H1 (cell line): ENCODE measurements around the gene MSH2. TPM values are rescaled to one million over a fixed set of nuclear protein-coding genes. Genes with fewer than 3 reads are reported as not detected.

Experiments used
- CTCF ChIA-PET: fragments of 300-600 bp; sonication (Branson Sonifier 250); formaldehyde crosslinking; loops from one replicate; lab custom pipeline; 2021; ENCODE audit not compliant: partially characterized antibody; lab: Charles Lee
- POLR2A ChIA-PET: fragments of 300-600 bp; sonication (Branson Sonifier 250); formaldehyde crosslinking; loops from one replicate; lab custom pipeline; 2021; ENCODE audit warnings: inconsistent platforms; ENCODE audit not compliant: partially characterized antibody; lab: Charles Lee
- DNase-seq, 2 experiments: peaks; one replicate each; pipeline versions ENCODE4 v3.0.0 to v3.0.0-alpha.2; 2010 to 2022; ENCODE audit warnings: low spot score in 2 of 2, low read depth in 1 of 2, mixed read lengths in 1 of 2
- FAIRE-seq: peaks from 2 replicates; lab custom pipeline; 2011; peaks lifted over from hg19 to GRCh38; lab: Jason Lieb, UNC
- H2AFZ ChIP-seq: 2 replicates; pipeline ENCODE4 v1.8.1; 2012; ENCODE audit warnings: low read length, inconsistent platforms
- H2AK5ac ChIP-seq: 2 replicates; pipeline ENCODE4 v1.6.1; 2013; ENCODE audit warnings: low read depth, low read length
- H2BK120ac ChIP-seq: replicated peaks from 2 replicates; pipeline ENCODE3; 2013; ENCODE audit warnings: low read depth, low read length, inconsistent platforms
- H2BK12ac ChIP-seq: 2 replicates; pipeline ENCODE4 v1.6.1; 2013; ENCODE audit warnings: low read depth, low read length
- H2BK15ac ChIP-seq: 2 replicates; pipeline ENCODE4 v1.6.1; 2013; ENCODE audit warnings: low read length
- H2BK20ac ChIP-seq: 2 replicates; pipeline ENCODE4 v1.6.1; 2013; ENCODE audit warnings: low read length
- H2BK5ac ChIP-seq: 2 replicates; pipeline ENCODE4 v1.6.1; 2013; ENCODE audit warnings: low read depth, low read length
- H3K14ac ChIP-seq: 2 replicates; pipeline ENCODE4 v1.6.1; 2013; ENCODE audit warnings: inconsistent platforms; ENCODE audit not compliant: insufficient read length
- H3K18ac ChIP-seq: 2 replicates; pipeline ENCODE4 v1.6.1; 2013; ENCODE audit warnings: low read length; ENCODE audit errors: extremely low read depth
- H3K23ac ChIP-seq: 2 replicates; pipeline ENCODE4 v1.6.1; 2013; ENCODE audit warnings: inconsistent platforms; ENCODE audit not compliant: insufficient read length
- H3K23me2 ChIP-seq: 2 replicates; pipeline ENCODE4 v1.6.1; 2013; ENCODE audit warnings: low read depth, low read length
- H3K27ac ChIP-seq: 2 replicates; pipeline ENCODE4 v1.6.1; 2011; ENCODE audit warnings: low read depth, low read length, inconsistent platforms
- H3K27me3 ChIP-seq, 4 experiments: replicated peaks in 1 of 4; 1 replicate in 1 of 4; 2 replicates in 3 of 4; pipeline versions ENCODE4 v1.6.1 to v1.8.1; 2011 to 2013; ENCODE audit warnings: low read length in 3 of 4, mild to moderate bottlenecking in 3 of 4, inconsistent platforms in 2 of 4, mixed read lengths in 2 of 4, moderate library complexity in 1 of 4; ENCODE audit not compliant: control insufficient read depth in 3 of 4, insufficient read depth in 3 of 4; ENCODE audit errors: extremely low read depth in 1 of 4
- H3K36me3 ChIP-seq, 4 experiments: 2 replicates each; pipeline versions ENCODE4 v1.6.1 to v1.8.1; 2011 to 2013; ENCODE audit warnings: mild to moderate bottlenecking in 4 of 4, low read length in 3 of 4, moderate library complexity in 2 of 4, control low read depth in 1 of 4, inconsistent platforms in 1 of 4; ENCODE audit not compliant: insufficient read depth in 4 of 4, control insufficient read depth in 2 of 4
- H3K4ac ChIP-seq: replicated peaks from 2 replicates; pipeline ENCODE3; 2013; ENCODE audit warnings: low read length, low read depth, mixed read lengths, inconsistent platforms; ENCODE audit not compliant: insufficient read length
- H3K4me1 ChIP-seq, 4 experiments: replicated peaks in 1 of 4; 1 replicate in 1 of 4; 2 replicates in 3 of 4; pipeline versions ENCODE4 v1.6.1 to v1.8.1; 2011 to 2013; ENCODE audit warnings: low read length in 3 of 4, inconsistent platforms in 2 of 4, mixed read lengths in 1 of 4; ENCODE audit not compliant: insufficient read depth in 4 of 4, control insufficient read depth in 3 of 4
- H3K4me2 ChIP-seq, 2 experiments: 2 replicates each; pipeline versions ENCODE4 v1.6.1 to v1.8.1; 2011 to 2013; ENCODE audit warnings: low read depth in 2 of 2, low read length in 2 of 2, control low read depth in 1 of 2, inconsistent platforms in 1 of 2, mild to moderate bottlenecking in 1 of 2; ENCODE audit not compliant: insufficient read depth in 1 of 2
- H3K4me3 ChIP-seq, 4 experiments: fragments of 200-600, 300-600 bp in 1 of 4; sonication (generic), shearing (Covaris generic), sonication (Bioruptor Twin) in 1 of 4; 2 replicates each; pipeline versions ENCODE4 v1.5.1 to v1.8.1; 2011 to 2016; ENCODE audit warnings: low read length in 4 of 4, low read depth in 3 of 4, control low read depth in 2 of 4, inconsistent platforms in 2 of 4, mild to moderate bottlenecking in 2 of 4, mixed read lengths in 1 of 4, moderate library complexity in 1 of 4; ENCODE audit not compliant: insufficient read depth in 2 of 4; ENCODE audit errors: extremely low read depth in 1 of 4
- H3K56ac ChIP-seq: replicated peaks from 2 replicates; pipeline ENCODE3; 2013; ENCODE audit warnings: low read depth, mild to moderate bottlenecking, mixed read lengths, low read length, inconsistent platforms; ENCODE audit not compliant: insufficient read length
- H3K79me1 ChIP-seq: 2 replicates; pipeline ENCODE4 v1.6.1; 2013; ENCODE audit warnings: low read depth, low read length, control low read depth
- H3K79me2 ChIP-seq, 2 experiments: 2 replicates each; pipeline versions ENCODE4 v1.6.1 to v1.8.1; 2012 to 2013; ENCODE audit warnings: low read length in 2 of 2, mild to moderate bottlenecking in 2 of 2, inconsistent platforms in 1 of 2; ENCODE audit not compliant: insufficient read depth in 2 of 2, control insufficient read depth in 1 of 2
- H3K9ac ChIP-seq, 4 experiments: replicated peaks in 1 of 4; 1 replicate in 1 of 4; 2 replicates in 3 of 4; pipeline versions ENCODE4 v1.6.1 to v1.8.1; 2011 to 2013; ENCODE audit warnings: low read depth in 3 of 4, low read length in 3 of 4, control low read depth in 2 of 4, mild to moderate bottlenecking in 2 of 4, moderate library complexity in 2 of 4, inconsistent platforms in 1 of 4; ENCODE audit errors: extremely low read depth in 1 of 4
- H3K9me3 ChIP-seq, 2 experiments: 2 replicates each; pipeline versions ENCODE4 v1.6.1 to v1.8.1; 2012 to 2013; ENCODE audit warnings: mild to moderate bottlenecking in 2 of 2, moderate library complexity in 2 of 2, control low read depth in 1 of 2, inconsistent platforms in 1 of 2, low read depth in 1 of 2, low read length in 1 of 2, mixed read lengths in 1 of 2; ENCODE audit not compliant: insufficient read depth in 2 of 2
- H4K20me1 ChIP-seq, 2 experiments: replicated peaks in 1 of 2; 2 replicates each; pipeline versions ENCODE3 to v1.8.1; 2011 to 2013; ENCODE audit warnings: inconsistent platforms in 2 of 2, low read length in 2 of 2, mild to moderate bottlenecking in 1 of 2; ENCODE audit not compliant: insufficient read depth in 2 of 2, control insufficient read depth in 1 of 2
- H4K5ac ChIP-seq: 2 replicates; pipeline ENCODE4 v1.6.1; 2013; ENCODE audit warnings: low read length, low read depth, mixed read lengths, inconsistent platforms; ENCODE audit not compliant: insufficient read length
- H4K8ac ChIP-seq: 2 replicates; pipeline ENCODE4 v1.8.0; 2013; ENCODE audit warnings: mild to moderate bottlenecking, moderate library complexity, low read length, inconsistent platforms; ENCODE audit not compliant: insufficient read depth; ENCODE audit errors: extremely low read depth
- H4K91ac ChIP-seq: replicated peaks from 2 replicates; pipeline ENCODE3; 2013; ENCODE audit warnings: low read length, mixed read lengths, inconsistent platforms; ENCODE audit not compliant: insufficient read length
- CBX5 ChIP-seq: fragments of 300-800, 300-1000 bp; sonication (generic); IDR thresholded peaks from 2 replicates; pipeline ENCODE4 v1.7.1; 2016; ENCODE audit warnings: antibody characterized with exemption, low read length, low read depth
- CBX8 ChIP-seq: fragments of 300-800, 300-1000 bp; sonication (generic); IDR thresholded peaks from 2 replicates; pipeline ENCODE4 v1.7.1; 2016; ENCODE audit warnings: low read depth, low read length, borderline replicate concordance
- CEBPB ChIP-seq: IDR thresholded peaks from 2 replicates; pipeline ENCODE4 v1.6.1; 2012; ENCODE audit warnings: low read depth, low read length
- EP300 ChIP-seq, 2 experiments: IDR thresholded peaks; 1 replicate in 1 of 2; 2 replicates in 1 of 2; pipeline ENCODE4 v1.6.1; 2011 to 2012; ENCODE audit warnings: low read depth in 2 of 2, low read length in 2 of 2, mild to moderate bottlenecking in 2 of 2, borderline replicate concordance in 1 of 2, inconsistent platforms in 1 of 2, moderate library complexity in 1 of 2
- GABPA ChIP-seq: IDR thresholded peaks from 2 replicates; pipeline ENCODE4 v1.6.1; 2011; ENCODE audit warnings: mild to moderate bottlenecking, low read length, moderate library complexity, borderline replicate concordance; ENCODE audit not compliant: insufficient read depth
- JUN ChIP-seq: IDR thresholded peaks from 2 replicates; pipeline ENCODE4 v1.6.1; 2011; ENCODE audit warnings: low read depth, mild to moderate bottlenecking, improper control_type of control experiment, low read length
- POU5F1 ChIP-seq: IDR thresholded peaks from 2 replicates; pipeline ENCODE4 v1.6.1; 2011; ENCODE audit warnings: low read depth, mild to moderate bottlenecking, low read length, moderate library complexity
- RAD21 ChIP-seq, 2 experiments: IDR thresholded peaks in 1 of 2; conservative IDR thresholded peaks in 1 of 2; 2 replicates each; pipeline ENCODE4 v1.6.1; 2011; ENCODE audit warnings: low read depth in 2 of 2, low read length in 2 of 2, improper control_type of control experiment in 1 of 2, inconsistent platforms in 1 of 2, mild to moderate bottlenecking in 1 of 2, moderate library complexity in 1 of 2
- SAP30 ChIP-seq: fragments of 300-600 bp; sonication (generic); IDR thresholded peaks from 2 replicates; pipeline ENCODE4 v1.7.1; 2012; ENCODE audit warnings: low read length, moderate library complexity, mild to moderate bottlenecking, inconsistent platforms; ENCODE audit not compliant: insufficient read depth, insufficient replicate concordance
- SIN3A ChIP-seq, 2 experiments: IDR thresholded peaks in 1 of 2; conservative IDR thresholded peaks in 1 of 2; 2 replicates each; pipeline ENCODE4 v1.6.1; 2011 to 2012; ENCODE audit warnings: low read length in 2 of 2, improper control_type of control experiment in 1 of 2, low read depth in 1 of 2, mild to moderate bottlenecking in 1 of 2
- SUZ12 ChIP-seq: fragments of 200-600 bp; sonication (generic); IDR thresholded peaks from 2 replicates; pipeline ENCODE4 v1.6.1; 2012; ENCODE audit warnings: mild to moderate bottlenecking, inconsistent platforms, low read length, moderate library complexity, mixed read lengths
- ZNF274 ChIP-seq: IDR thresholded peaks from 2 replicates; pipeline ENCODE4 v1.7.0; 2012; ENCODE audit warnings: low read length, borderline replicate concordance; ENCODE audit errors: extremely low read depth
- WGBS, 2 experiments: shearing (Covaris generic) in 1 of 2; methylation state at CpG; one replicate each; pipeline versions ENCODE4 v1.1.6 to v1.1.7; 2013 to 2015; ENCODE audit warnings: low lambda C conversion rate in 2 of 2, mixed read lengths in 2 of 2, inconsistent platforms in 1 of 2, low coverage in 1 of 2, missing lambda C conversion rate in 1 of 2; ENCODE audit not compliant: insufficient replicate concordance in 2 of 2, insufficient coverage in 1 of 2, insufficient read length in 1 of 2; ENCODE audit errors: extremely low coverage in 1 of 2, missing lambda C conversion rate in 1 of 2; 5-methylcytosine and 5-hydroxymethylcytosine counted together
- polyA plus RNA-seq, 7 experiments: library from polyadenylated mRNA; depleted of rRNA in 3 of 7; stranded (reverse) in 5 of 7; unstranded in 2 of 7; fragments of >200 nt in 5 of 7; fragments of 200-250 nt in 2 of 7; gene quantifications; 1 replicate in 5 of 7; 2 replicates in 1 of 7; 4 replicates in 1 of 7; pipeline versions ENCODE4 v1.2.1 to v1.2.3, GENCODE V29; 2011 to 2013; ENCODE audit warnings: missing spikeins in 2 of 7, mixed read lengths in 2 of 7
- total RNA-seq: library from RNA; stranded (reverse); fragmentation: NEBNext Ultra II Directional; extraction: Animal tissue kit (Norgen Biotek cat#: 25700); gene quantifications from 2 replicates; pipeline ENCODE4 v1.2.1, GENCODE V29; 2021

MSH2 gene
- total and polyA plus RNA-seq, 2 of the 8 experiments (the other 6 are each of a cell fraction or from before 2014, with no cell fraction given): 64.1 to 228 TPM

- no peak overlapping the region for H4K8ac ChIP-seq
- peaks cover 14 to 15% of the 10 kb centered on the region in 2 experiments for H3K9me3 ChIP-seq
- H4K5ac ChIP-seq: no peak overlapping the region
- H3K4ac ChIP-seq: no peak overlapping the region
- no peaks in the 10 kb centered on the region for H3K27me3 ChIP-seq
- H2BK15ac ChIP-seq: no peak overlapping the region
- H2BK12ac ChIP-seq: no peak overlapping the region
- H3K14ac ChIP-seq: no peak overlapping the region
- no peak overlapping the region for H2AK5ac ChIP-seq
- H3K18ac ChIP-seq: no peak overlapping the region
- no peaks in the 10 kb centered on the region for H3K79me1 ChIP-seq
- ChIA-PET POLR2A (interaction anchor here (0.7 to 1.4 kb wide), 2 partner anchors 19 to 48 kb away, joined by 3 to 4 read pairs; no protein-coding TSS in a partner anchor), CTCF (interaction anchor here (1.1 to 1.5 kb wide), 3 partner anchors 17 to 146 kb away, joined by 3 to 5 read pairs (median 5); no protein-coding TSS in a partner anchor)
- FAIRE-seq (no peak), DNase-seq (no peak)
- WGBS, 2 experiments: 100% methylated on average over 2 of the region's 2 CpGs; no CpG with 5 or more reads in 1 of the 2 experiments
- no peaks in the 10 kb centered on the region for H4K20me1 ChIP-seq
- no peak overlapping the region for H2BK20ac ChIP-seq
- no peak overlapping the region for H3K23ac ChIP-seq
- no peak overlapping the region for H3K27ac ChIP-seq
- no peak overlapping the region for H3K9ac ChIP-seq
- peaks cover 0 to 4% (median 1%) of the 10 kb centered on the region in 4 experiments; a peak in 2 of 7 replicates for H3K4me1 ChIP-seq
- no peak overlapping the region for H2AFZ ChIP-seq
- no peaks in the 10 kb centered on the region for H3K79me2 ChIP-seq
- no peak overlapping the region for H2BK5ac ChIP-seq
- no peak overlapping the region for H2BK120ac ChIP-seq
- H4K91ac ChIP-seq: no peak overlapping the region
- H3K36me3 ChIP-seq: no peaks in the 10 kb centered on the region; a peak in 1 of 8 replicates
- H3K56ac ChIP-seq: no peak overlapping the region
- TF ChIP-seq SUZ12 (no peak), ZNF274 (no peak), CEBPB (no peak), POU5F1 (no peak), SIN3A (conservative IDR thresholded peaks at IDR 0.05 in 1 of 2, IDR thresholded peaks at IDR 0.05 in 1 of 2; ENCODE audit: low read depth in 1 of 2, low read length in 2 of 2) (no peak), CBX8 (no peak), RAD21 (IDR thresholded peaks at IDR 0.05 in 1 of 2, conservative IDR thresholded peaks at IDR 0.05 in 1 of 2; ENCODE audit: low read depth in 2 of 2, low read length in 2 of 2) (no peak), CBX5 (no peak), SAP30 (no peak), JUN (no peak), GABPA (no peak), EP300 (IDR thresholded peaks at IDR 0.05; ENCODE audit: borderline replicate concordance in 1 of 2, low read depth in 2 of 2, low read length in 2 of 2) (no peak)
- H3K4me3 ChIP-seq: no peak overlapping the region
- H3K4me2 ChIP-seq: no peak overlapping the region
- no peaks in the 10 kb centered on the region for H3K23me2 ChIP-seq
Measured at GRCh38 chr2:47508641-47509040, 105.7 kb downstream of the MSH2 start.
